Measurements from ENCODE around the gene GNAI3.

DNA sequence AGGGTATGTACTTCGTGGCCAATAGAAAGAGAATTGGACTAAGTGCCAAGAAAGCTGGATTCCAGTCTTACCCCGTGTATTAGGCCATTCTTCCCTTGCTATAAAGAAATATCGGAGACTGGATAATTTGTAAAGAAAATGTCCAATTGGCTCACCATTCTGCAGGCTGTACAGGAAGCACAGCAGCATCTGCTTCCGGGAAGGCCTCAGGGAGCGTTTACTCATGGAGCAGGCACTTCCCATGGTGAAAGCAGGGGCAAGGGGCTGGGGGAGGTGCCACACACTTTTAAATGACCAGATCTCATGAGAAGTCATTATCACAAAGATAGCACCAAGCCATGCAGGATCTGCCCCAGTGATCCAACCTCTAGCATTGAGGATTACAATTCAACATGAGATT lies 31.1 kb upstream of the GNAI3 start:
- TF ChIP-seq, protein P1, sequence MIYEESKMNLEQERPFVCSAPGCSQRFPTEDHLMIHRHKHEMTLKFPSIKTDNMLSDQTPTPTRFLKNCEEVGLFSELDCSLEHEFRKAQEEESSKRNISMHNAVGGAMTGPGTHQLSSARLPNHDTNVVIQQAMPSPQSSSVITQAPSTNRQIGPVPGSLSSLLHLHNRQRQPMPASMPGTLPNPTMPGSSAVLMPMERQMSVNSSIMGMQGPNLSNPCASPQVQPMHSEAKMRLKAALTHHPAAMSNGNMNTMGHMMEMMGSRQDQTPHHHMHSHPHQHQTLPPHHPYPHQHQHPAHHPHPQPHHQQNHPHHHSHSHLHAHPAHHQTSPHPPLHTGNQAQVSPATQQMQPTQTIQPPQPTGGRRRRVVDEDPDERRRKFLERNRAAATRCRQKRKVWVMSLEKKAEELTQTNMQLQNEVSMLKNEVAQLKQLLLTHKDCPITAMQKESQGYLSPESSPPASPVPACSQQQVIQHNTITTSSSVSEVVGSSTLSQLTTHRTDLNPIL (CRISPR knock-in tag; IDR thresholded peaks at IDR 0.05; ENCODE audit: low read depth): no peak
- no peak for TF ChIP-seq TSHZ2 (CRISPR knock-in tag; IDR thresholded peaks at IDR 0.05)
- TF ChIP-seq RARB (CRISPR knock-in tag; IDR thresholded peaks at IDR 0.05): no peak
- no peak for TF ChIP-seq PPARA (CRISPR knock-in tag; IDR thresholded peaks at IDR 0.05; ENCODE audit: borderline replicate concordance)
- no peak for TF ChIP-seq PATZ1 (CRISPR knock-in tag; IDR thresholded peaks at IDR 0.05; ENCODE audit: borderline replicate concordance)
- TF ChIP-seq ARNTL (CRISPR knock-in tag; IDR thresholded peaks at IDR 0.05; ENCODE audit: borderline replicate concordance, low read depth): no peak
